ENCODE measurements around the gene HDC.

Gene HDC

DNA sequence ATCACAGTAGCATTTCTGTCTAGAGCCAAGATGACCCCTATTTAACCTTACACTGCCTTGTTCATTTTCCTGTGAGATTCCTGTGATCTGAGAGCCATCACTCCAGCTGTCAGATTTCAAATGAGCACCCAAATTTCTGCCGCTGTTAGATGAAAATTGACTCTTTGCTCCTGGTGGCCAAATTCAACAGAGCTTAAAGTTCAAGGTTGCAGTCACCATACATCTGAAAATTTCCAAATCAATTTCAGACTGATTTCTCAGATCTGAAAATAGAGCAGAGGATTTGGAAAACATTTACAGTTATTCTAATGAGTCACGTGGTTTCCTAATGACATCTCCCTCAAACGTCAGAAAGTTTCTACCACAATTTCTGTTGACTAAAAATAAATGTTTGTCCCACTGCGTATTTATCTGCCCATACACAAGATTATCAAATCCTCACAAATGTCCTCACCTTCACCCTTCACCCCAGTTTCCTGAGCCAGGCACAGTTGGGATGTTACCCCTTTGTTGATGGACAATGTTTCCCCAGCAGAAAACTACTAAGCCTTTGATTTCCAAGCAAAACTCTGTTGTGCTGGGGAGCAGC lies 16.4 kb downstream of the HDC start:
- Histone ChIP-seq H3K79me2 (ENCODE audit: insufficient read depth, low read length) (no peaks in the 10 kb centered on the region), H3K9me2 (replicated peaks; ENCODE audit: insufficient read depth, low read length) (no peaks in the 10 kb centered on the region), H3K27ac (ENCODE audit: low read depth, low read length) (no peak overlapping the region), H3K4me2 (ENCODE audit: low read depth, low read length, poor library complexity, severe bottlenecking) (no peak overlapping the region), H3K4me3 (ENCODE audit: insufficient read depth, low read length, poor library complexity, severe bottlenecking) (no peak overlapping the region), H2AFZ (ENCODE audit: low read depth, low read length, severe bottlenecking) (no peak overlapping the region), H3F3A (ENCODE audit: insufficient read depth) (no peaks in the 10 kb centered on the region), H4K20me1 (ENCODE audit: low read depth, low read length) (no peaks in the 10 kb centered on the region), H3K27me3 (ENCODE audit: low read length) (no peaks in the 10 kb centered on the region), H3K36me3 (ENCODE audit: low read length) (no peaks in the 10 kb centered on the region), H3K9ac (ENCODE audit: low read length) (no peak overlapping the region), H3K9me3 (ENCODE audit: insufficient read depth, low read length) (no peaks in the 10 kb centered on the region)
- TF ChIP-seq CTCF (IDR thresholded peaks at IDR 0.05; ENCODE audit: insufficient read depth, low read length, poor library complexity, severe bottlenecking) (no peak), EZH2phosphoT487 (conservative IDR thresholded peaks at IDR 0.05; ENCODE audit: low read length) (no peak)

DNA sequence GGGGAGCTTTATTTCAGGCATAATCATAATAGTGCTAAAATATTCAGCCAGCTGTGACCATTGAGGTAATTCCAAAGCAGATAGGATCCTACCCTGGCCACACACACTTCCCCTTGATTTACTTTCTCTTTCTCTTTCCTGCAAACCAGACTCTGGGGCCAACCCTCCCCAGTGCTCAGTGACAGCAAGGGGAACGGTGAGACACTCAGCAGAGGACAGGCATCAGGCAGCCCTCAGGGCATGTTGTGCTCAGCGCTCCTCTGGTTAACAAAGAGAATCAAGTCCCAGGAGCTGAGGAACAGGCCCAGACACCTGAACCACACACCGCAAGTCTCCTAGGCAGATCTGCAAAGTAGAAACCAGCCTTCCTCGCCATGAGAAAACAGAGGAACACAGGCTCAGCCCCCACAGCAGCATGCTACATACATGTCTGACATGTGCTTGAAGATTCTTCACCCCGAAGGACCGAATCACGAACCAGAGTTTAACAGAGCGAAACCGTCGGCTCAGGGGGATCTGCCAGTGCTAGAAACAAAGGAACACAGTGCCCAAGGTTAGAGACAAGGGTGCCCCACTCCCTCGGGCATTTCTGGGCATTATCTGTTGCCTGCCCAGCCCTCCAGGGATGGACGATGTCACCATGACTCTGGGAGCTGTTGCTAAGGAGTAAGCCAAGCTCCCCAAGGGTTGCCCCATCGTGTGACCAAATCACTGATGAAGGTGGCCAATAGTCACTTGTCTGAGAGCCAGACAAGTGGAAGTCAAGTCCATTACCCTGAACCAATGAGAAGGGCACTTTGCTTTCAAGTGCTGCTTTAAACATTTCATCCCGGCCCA lies 17.5 kb downstream of the HDC start:
- no peaks in the 10 kb centered on the region for H3K36me3 ChIP-seq (ENCODE audit: low read length)
- H3K9ac ChIP-seq (ENCODE audit: low read length) = no peak overlapping the region
- H3K4me2 ChIP-seq (ENCODE audit: low read depth, low read length, poor library complexity, severe bottlenecking) = no peak overlapping the region
- no peaks in the 10 kb centered on the region for H3F3A ChIP-seq (ENCODE audit: insufficient read depth)
- H2AFZ ChIP-seq (ENCODE audit: low read depth, low read length, severe bottlenecking) = no peak overlapping the region
- H3K9me2 ChIP-seq (replicated peaks; ENCODE audit: insufficient read depth, low read length) = no peaks in the 10 kb centered on the region
- no peaks in the 10 kb centered on the region for H3K9me3 ChIP-seq (ENCODE audit: insufficient read depth, low read length)
- no peaks in the 10 kb centered on the region for H4K20me1 ChIP-seq (ENCODE audit: low read depth, low read length)
- no peaks in the 10 kb centered on the region for H3K79me2 ChIP-seq (ENCODE audit: insufficient read depth, low read length)
- no peak for TF ChIP-seq EZH2phosphoT487 (conservative IDR thresholded peaks at IDR 0.05; ENCODE audit: low read length)
- TF ChIP-seq CTCF (IDR thresholded peaks at IDR 0.05; ENCODE audit: insufficient read depth, low read length, poor library complexity, severe bottlenecking) = no peak
- H3K4me3 ChIP-seq (ENCODE audit: insufficient read depth, low read length, poor library complexity, severe bottlenecking) = no peak overlapping the region
- H3K27ac ChIP-seq (ENCODE audit: low read depth, low read length) = no peak overlapping the region
- no peaks in the 10 kb centered on the region for H3K27me3 ChIP-seq (ENCODE audit: low read length)

GRCh38 chr15:50246631-50247030 lies 18.9 kb downstream of the HDC start:
- no peak overlapping the region for H3K4me2 ChIP-seq (ENCODE audit: low read depth, low read length, poor library complexity, severe bottlenecking)
- H3K4me3 ChIP-seq (ENCODE audit: insufficient read depth, low read length, poor library complexity, severe bottlenecking) = no peak overlapping the region
- no peaks in the 10 kb centered on the region for H3F3A ChIP-seq (ENCODE audit: insufficient read depth)

More at GRCh38 chr15:50246631-50247030, 18.9 kb downstream of the HDC start:
- H4K20me1 ChIP-seq (ENCODE audit: low read depth, low read length) = no peaks in the 10 kb centered on the region
- H3K9me3 ChIP-seq (ENCODE audit: insufficient read depth, low read length) = no peaks in the 10 kb centered on the region
- H2AFZ ChIP-seq (ENCODE audit: low read depth, low read length, severe bottlenecking) = no peak overlapping the region
- no peak for TF ChIP-seq CTCF (IDR thresholded peaks at IDR 0.05; ENCODE audit: insufficient read depth, low read length, poor library complexity, severe bottlenecking)
- TF ChIP-seq EZH2phosphoT487 (conservative IDR thresholded peaks at IDR 0.05; ENCODE audit: low read length) = no peak
- H3K9me2 ChIP-seq (replicated peaks; ENCODE audit: insufficient read depth, low read length) = no peaks in the 10 kb centered on the region
- no peaks in the 10 kb centered on the region for H3K36me3 ChIP-seq (ENCODE audit: low read length)
- H3K79me2 ChIP-seq (ENCODE audit: insufficient read depth, low read length) = no peaks in the 10 kb centered on the region
- H3K27me3 ChIP-seq (ENCODE audit: low read length) = no peaks in the 10 kb centered on the region
- H3K27ac ChIP-seq (ENCODE audit: low read depth, low read length) = no peak overlapping the region
- no peak overlapping the region for H3K9ac ChIP-seq (ENCODE audit: low read length)
